HCT116 (cell line): ENCODE measurements around the gene ATP8A2.

Source experiments
- CEBPB ChIP-seq: IDR thresholded peaks from 2 replicates; pipeline ENCODE4 v1.6.1; 2012; ENCODE audit warnings: low read depth
- CTCF ChIP-seq, 3 experiments: fragments of 200-600 bp in 1 of 3; sonication (generic) in 1 of 3; IDR thresholded peaks in 2 of 3; conservative IDR thresholded peaks in 1 of 3; 2 replicates each; pipeline ENCODE4 v1.5.1; 2012 to 2017; ENCODE audit warnings: low read depth in 2 of 3, low read length in 2 of 3, antibody characterized with exemption in 1 of 3, borderline replicate concordance in 1 of 3, control low read depth in 1 of 3, mild to moderate bottlenecking in 1 of 3, mixed read lengths in 1 of 3, mixed run types in 1 of 3, moderate library complexity in 1 of 3; ENCODE audit not compliant: insufficient read depth in 1 of 3
- JUND ChIP-seq: IDR thresholded peaks from 2 replicates; pipeline ENCODE4 v1.6.1; 2012
- MAX ChIP-seq: IDR thresholded peaks from 2 replicates; pipeline ENCODE4 v1.6.1; 2012
- POLR2AphosphoS5 ChIP-seq: IDR thresholded peaks from 2 replicates; pipeline ENCODE4 v1.6.1; 2011; ENCODE audit warnings: mild to moderate bottlenecking, low read depth, low read length, moderate library complexity
- RAD21 ChIP-seq: IDR thresholded peaks from 2 replicates; pipeline ENCODE4 v1.6.1; 2012; ENCODE audit warnings: low read depth, mild to moderate bottlenecking
- SP1 ChIP-seq: IDR thresholded peaks from 2 replicates; pipeline ENCODE4 v1.6.1; 2012; ENCODE audit warnings: low read depth

GRCh38 chr13:25379011-25379410, 7.2 kb downstream of the ATP8A2 start:
- TF ChIP-seq MAX (no peak), POLR2AphosphoS5 (no peak), CTCF (IDR thresholded peaks at IDR 0.05 in 2 of 3, conservative IDR thresholded peaks at IDR 0.05 in 1 of 3; ENCODE audit: borderline replicate concordance in 1 of 3, insufficient read depth in 1 of 3, low read depth in 2 of 3, low read length in 2 of 3) (no peak), CEBPB (no peak), JUND (no peak), SP1 (no peak), RAD21 (no peak)
